ENCODE results near the gene MTF1.
"Not testable (repeated sequence)": the region's sequence is repeated elsewhere in the genome, so short reads cannot be mapped to it uniquely, and the experiment has no call there.

MTF1 gene

DNA sequence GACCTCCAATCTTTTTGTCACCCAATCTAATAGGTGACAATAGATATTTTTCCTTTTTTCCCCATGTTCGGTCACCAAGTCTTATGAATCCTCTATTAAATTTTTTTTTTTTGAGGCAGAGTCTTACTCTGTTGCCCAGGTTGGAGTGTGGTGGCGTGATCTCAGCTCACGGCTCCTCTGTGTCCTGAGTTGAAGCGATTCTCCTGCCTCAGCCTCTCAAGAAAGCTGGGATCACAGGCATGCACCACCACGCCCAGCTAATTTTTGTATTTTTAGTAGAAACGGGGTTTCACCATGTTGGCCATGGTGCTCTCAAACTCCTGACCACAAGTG lies 42.5 kb upstream of the MTF1 start:
- TF ChIP-seq, protein P1, sequence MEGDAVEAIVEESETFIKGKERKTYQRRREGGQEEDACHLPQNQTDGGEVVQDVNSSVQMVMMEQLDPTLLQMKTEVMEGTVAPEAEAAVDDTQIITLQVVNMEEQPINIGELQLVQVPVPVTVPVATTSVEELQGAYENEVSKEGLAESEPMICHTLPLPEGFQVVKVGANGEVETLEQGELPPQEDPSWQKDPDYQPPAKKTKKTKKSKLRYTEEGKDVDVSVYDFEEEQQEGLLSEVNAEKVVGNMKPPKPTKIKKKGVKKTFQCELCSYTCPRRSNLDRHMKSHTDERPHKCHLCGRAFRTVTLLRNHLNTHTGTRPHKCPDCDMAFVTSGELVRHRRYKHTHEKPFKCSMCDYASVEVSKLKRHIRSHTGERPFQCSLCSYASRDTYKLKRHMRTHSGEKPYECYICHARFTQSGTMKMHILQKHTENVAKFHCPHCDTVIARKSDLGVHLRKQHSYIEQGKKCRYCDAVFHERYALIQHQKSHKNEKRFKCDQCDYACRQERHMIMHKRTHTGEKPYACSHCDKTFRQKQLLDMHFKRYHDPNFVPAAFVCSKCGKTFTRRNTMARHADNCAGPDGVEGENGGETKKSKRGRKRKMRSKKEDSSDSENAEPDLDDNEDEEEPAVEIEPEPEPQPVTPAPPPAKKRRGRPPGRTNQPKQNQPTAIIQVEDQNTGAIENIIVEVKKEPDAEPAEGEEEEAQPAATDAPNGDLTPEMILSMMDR (IDR thresholded peaks at IDR 0.05; ENCODE audit: insufficient read depth, low read length, poor library complexity, severe bottlenecking), result no peak
- H3K4me3 ChIP-seq (replicated peaks; ENCODE audit: low read depth, low read length), result no peak overlapping the region; the same call in 1 of the 2 replicates
- H3K27me3 ChIP-seq (replicated peaks; ENCODE audit: control insufficient read depth, insufficient read depth, low read length), result no peaks in the 10 kb centered on the region
- no peaks in the 10 kb centered on the region for H3K36me3 ChIP-seq (ENCODE audit: control insufficient read depth, insufficient read depth, low read length)
- DNase-seq (ENCODE audit: extremely low read depth, insufficient read length), result no peak

DNA sequence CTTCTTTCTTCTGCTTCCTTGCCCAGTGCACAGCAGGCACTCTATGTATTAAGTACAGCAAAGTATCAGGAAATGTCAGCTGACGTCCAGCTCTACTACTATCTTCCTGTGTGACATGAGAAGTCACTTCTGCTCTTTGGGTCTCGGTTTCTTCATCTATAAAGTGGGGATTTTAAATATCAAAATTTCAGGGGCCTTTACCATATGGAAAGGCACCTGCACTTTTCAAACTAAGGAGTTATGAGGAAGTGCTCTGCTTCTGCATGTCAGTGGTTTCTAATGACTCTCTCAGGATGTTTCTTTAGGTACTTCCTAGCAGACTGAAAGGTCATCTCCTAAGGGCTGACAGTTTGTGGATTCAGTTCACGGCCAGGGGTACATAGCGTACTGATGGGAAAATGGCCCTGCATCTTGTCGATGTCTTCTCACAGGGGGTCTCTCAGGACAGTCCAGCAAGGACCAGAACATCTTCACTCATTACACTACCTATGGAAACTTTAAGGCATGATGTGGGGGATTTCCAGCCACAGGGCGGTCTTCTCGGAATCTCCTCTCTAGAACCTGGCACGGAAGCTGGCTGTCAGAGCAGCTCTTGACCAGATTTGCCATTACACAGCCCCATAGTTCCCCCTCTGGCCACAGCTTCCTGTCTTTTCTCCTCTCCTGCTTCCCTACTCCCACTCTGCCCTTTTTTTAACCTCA lies 42.0 kb upstream of the MTF1 start:
- DNase-seq (ENCODE audit: extremely low read depth, insufficient read length), result peak; percentile 65
- TF ChIP-seq, protein P1 (IDR thresholded peaks at IDR 0.05; ENCODE audit: insufficient read depth, low read length, poor library complexity, severe bottlenecking), result no peak
- Histone ChIP-seq H3K36me3 (ENCODE audit: control insufficient read depth, insufficient read depth, low read length) (no peaks in the 10 kb centered on the region), H3K27me3 (replicated peaks; ENCODE audit: control insufficient read depth, insufficient read depth, low read length) (no peaks in the 10 kb centered on the region), H3K4me3 (replicated peaks; ENCODE audit: low read depth, low read length) (peak overlapping the region; percentile 30)

DNA sequence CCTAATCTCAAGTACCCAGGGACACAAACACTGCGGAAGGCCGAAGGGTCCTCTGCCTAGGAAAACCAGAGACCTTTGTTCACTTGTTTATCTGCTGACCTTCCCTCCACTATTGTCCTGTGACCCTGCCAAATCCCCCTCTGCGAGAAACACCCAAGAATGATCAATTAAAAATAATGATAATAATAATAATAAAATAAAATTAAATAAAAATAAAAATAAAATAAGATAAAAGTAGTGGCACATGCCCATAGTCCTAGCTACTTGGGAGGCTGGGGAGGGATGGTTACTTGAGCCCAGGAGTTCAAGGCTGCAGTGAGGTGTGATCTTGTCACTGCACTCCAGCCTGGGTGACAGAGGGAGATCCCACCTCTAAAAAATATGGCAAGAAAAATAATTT lies 38.2 kb upstream of the MTF1 start:
- not testable (repeated sequence) for H3K36me3 ChIP-seq (ENCODE audit: control insufficient read depth, insufficient read depth, low read length); H3K27me3 ChIP-seq (replicated peaks; ENCODE audit: control insufficient read depth, insufficient read depth, low read length); DNase-seq (ENCODE audit: extremely low read depth, insufficient read length); H3K4me3 ChIP-seq (replicated peaks; ENCODE audit: low read depth, low read length)

DNA sequence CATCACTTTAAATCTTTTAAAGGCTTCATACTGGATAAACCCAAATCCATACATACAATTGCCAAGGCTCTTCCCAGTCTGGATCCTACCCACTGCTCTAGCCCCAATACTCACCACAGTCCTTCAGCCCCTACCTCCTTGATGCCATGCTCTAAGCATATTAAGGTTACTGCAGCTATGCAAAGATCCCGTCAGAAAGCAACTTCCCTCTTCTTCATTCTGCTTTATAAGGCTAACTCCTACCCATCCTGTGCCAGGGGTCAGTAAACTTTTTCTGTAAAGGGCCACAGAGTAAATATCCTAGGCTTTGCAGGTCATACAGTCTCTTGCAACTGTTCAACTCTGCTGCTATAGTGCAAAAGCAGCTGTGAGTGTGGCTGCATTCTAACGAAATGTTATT lies 34.3 kb upstream of the MTF1 start:
- H3K27me3 ChIP-seq (replicated peaks; ENCODE audit: control insufficient read depth, insufficient read depth, low read length), result no peaks in the 10 kb centered on the region
- no peak overlapping the region for H3K4me3 ChIP-seq (replicated peaks; ENCODE audit: low read depth, low read length)
- peaks cover 5% of the 10 kb centered on the region for H3K36me3 ChIP-seq (ENCODE audit: control insufficient read depth, insufficient read depth, low read length)
- DNase-seq (ENCODE audit: extremely low read depth, insufficient read length), result no peak
- TF ChIP-seq, protein P1 (IDR thresholded peaks at IDR 0.05; ENCODE audit: insufficient read depth, low read length, poor library complexity, severe bottlenecking), result no peak

DNA sequence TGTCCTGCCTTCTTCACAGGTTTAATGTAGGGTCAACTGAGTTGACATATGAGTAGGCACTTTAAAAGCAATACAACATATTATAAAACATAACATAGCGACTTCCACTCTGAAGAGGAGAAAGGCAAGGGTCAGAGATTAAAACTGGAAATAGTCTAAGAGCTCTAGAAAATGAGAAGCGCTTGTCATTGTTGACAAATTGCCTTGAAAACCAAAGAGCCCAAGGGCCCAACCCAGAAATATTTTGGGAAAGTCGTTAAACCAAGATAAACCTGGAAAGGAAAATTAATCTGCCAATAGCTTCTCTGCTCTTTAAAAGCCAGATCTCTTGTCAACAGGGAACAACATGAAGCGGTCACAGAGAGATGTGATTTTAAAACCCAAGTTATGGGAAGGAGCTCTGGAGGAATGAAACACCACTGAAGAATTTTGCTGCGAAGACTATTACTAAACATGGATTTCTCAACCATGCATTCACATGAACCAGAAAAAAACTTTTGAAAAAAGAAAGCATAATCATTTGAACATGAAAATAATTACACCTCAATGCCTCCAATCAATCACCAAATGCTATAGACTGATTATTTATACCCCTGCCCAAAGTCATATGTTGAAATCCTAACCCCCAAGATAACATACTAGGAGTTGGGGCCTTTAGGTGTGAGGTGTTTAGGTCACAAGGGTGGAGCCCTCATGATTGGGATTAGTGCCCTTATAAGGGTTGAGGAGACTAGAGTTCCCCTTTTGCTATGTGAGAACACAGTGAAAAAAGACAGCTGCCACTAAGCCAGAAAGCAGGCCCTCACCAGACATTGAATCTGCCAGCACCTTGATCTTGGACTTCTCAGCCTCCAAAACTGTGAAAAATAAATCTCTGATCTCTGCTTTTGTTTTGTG lies 33.0 kb upstream of the MTF1 start:
- DNase-seq (ENCODE audit: extremely low read depth, insufficient read length), result no peak
- TF ChIP-seq, protein P1 (IDR thresholded peaks at IDR 0.05; ENCODE audit: insufficient read depth, low read length, poor library complexity, severe bottlenecking), result no peak
- H3K27me3 ChIP-seq (replicated peaks; ENCODE audit: control insufficient read depth, insufficient read depth, low read length), result no peaks in the 10 kb centered on the region
- no peak overlapping the region for H3K4me3 ChIP-seq (replicated peaks; ENCODE audit: low read depth, low read length)
- H3K36me3 ChIP-seq (ENCODE audit: control insufficient read depth, insufficient read depth, low read length), result peaks cover 11% of the 10 kb centered on the region

DNA sequence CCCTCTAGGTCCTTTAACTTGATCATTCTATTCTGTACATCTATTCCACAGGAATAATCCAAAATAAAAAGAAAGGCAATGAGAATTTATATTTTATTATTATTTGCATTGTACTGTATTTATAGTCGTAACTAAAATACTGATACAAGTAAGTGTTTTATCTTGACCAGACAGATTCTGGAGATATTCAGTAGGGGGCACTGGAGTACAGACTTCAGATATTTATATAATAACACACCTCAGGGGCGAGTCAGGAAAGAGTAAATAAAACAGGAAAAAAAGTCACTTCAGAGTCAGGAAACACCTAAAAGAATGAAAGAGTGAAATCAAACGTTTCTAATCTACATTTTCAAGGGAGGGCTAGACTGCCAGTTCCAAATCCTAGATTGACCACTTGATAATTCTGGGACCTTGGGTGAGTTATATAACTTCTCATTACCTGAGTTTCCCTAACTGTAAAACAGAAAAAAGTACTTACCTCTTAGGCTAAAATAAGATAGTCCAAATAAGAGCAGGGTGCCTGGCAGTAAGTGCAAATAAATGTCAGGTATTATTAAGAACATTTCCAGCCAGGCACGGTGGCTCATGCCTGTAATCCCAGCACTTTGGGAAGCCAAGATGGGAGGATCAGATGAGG lies 31.1 kb upstream of the MTF1 start:
- Histone ChIP-seq H3K4me3 (replicated peaks; ENCODE audit: low read depth, low read length) (no peak overlapping the region), H3K27me3 (replicated peaks; ENCODE audit: control insufficient read depth, insufficient read depth, low read length) (no peaks in the 10 kb centered on the region), H3K36me3 (ENCODE audit: control insufficient read depth, insufficient read depth, low read length) (peaks cover 22% of the 10 kb centered on the region)
- no peak for DNase-seq (ENCODE audit: extremely low read depth, insufficient read length)
- TF ChIP-seq, protein P1 (IDR thresholded peaks at IDR 0.05; ENCODE audit: insufficient read depth, low read length, poor library complexity, severe bottlenecking), result peak; percentile 59
